ENCODE measurements around the gene TMEM30A.

Gene TMEM30A

GRCh38 chr6:75280131-75280855 lies 4.3 kb downstream of the TMEM30A start:
- DNase-seq (ENCODE audit: low read depth, low spot score) = no peak
- Histone ChIP-seq H3K4me3 (ENCODE audit: low read length) (no peak overlapping the region), H3K27ac (ENCODE audit: low read length) (no peak overlapping the region), H3K9me3 (ENCODE audit: control insufficient read depth, insufficient read depth, low read length) (no peaks in the 10 kb centered on the region), H3K4me1 (ENCODE audit: control insufficient read depth, insufficient read depth, low read length) (peaks cover 6% of the 10 kb centered on the region; the same call in 1 of the 2 replicates), H3K27me3 (ENCODE audit: control insufficient read depth, insufficient read depth, low read length) (no peaks in the 10 kb centered on the region), H3K36me3 (ENCODE audit: control insufficient read depth, insufficient read depth, low read length) (no peaks in the 10 kb centered on the region)
- WGBS (ENCODE audit: insufficient coverage, insufficient read length) = 100% methylated on average over 1 of the region's 4 CpGs

- H3K36me3 ChIP-seq (ENCODE audit: control insufficient read depth, insufficient read depth, low read length) = no peaks in the 10 kb centered on the region
- no CpG with 5 or more reads among the region's 2 CpGs for WGBS (ENCODE audit: insufficient coverage, insufficient read length)
- DNase-seq (ENCODE audit: low read depth, low spot score) = no peak
- no peak overlapping the region for H3K4me3 ChIP-seq (ENCODE audit: low read length)
- no peak overlapping the region for H3K27ac ChIP-seq (ENCODE audit: low read length)
- no peaks in the 10 kb centered on the region for H3K27me3 ChIP-seq (ENCODE audit: control insufficient read depth, insufficient read depth, low read length)
- H3K4me1 ChIP-seq (ENCODE audit: control insufficient read depth, insufficient read depth, low read length) = peaks cover 6% of the 10 kb centered on the region; the same call in 1 of the 2 replicates
- no peaks in the 10 kb centered on the region for H3K9me3 ChIP-seq (ENCODE audit: control insufficient read depth, insufficient read depth, low read length)
These were observed 5.2 kb downstream of the TMEM30A start for GRCh38 chr6:75279418-75279817.

GRCh38 chr6:75278474-75279077 lies 6.0 kb downstream of the TMEM30A start:
- no peak overlapping the region for H3K4me3 ChIP-seq (ENCODE audit: low read length)
- no peak overlapping the region for H3K27ac ChIP-seq (ENCODE audit: low read length)
- no peaks in the 10 kb centered on the region for H3K27me3 ChIP-seq (ENCODE audit: control insufficient read depth, insufficient read depth, low read length)
- DNase-seq (ENCODE audit: low read depth, low spot score) = no peak
- H3K9me3 ChIP-seq (ENCODE audit: control insufficient read depth, insufficient read depth, low read length) = no peaks in the 10 kb centered on the region
- 100% methylated on average over 1 of the region's 4 CpGs for WGBS (ENCODE audit: insufficient coverage, insufficient read length)
- H3K4me1 ChIP-seq (ENCODE audit: control insufficient read depth, insufficient read depth, low read length) = peaks cover 6% of the 10 kb centered on the region; the same call in 1 of the 2 replicates
- H3K36me3 ChIP-seq (ENCODE audit: control insufficient read depth, insufficient read depth, low read length) = no peaks in the 10 kb centered on the region

GRCh38 chr6:75275067-75275466 lies 9.5 kb downstream of the TMEM30A start:
- Histone ChIP-seq H3K4me1 (ENCODE audit: control insufficient read depth, insufficient read depth, low read length) (peaks cover 8% of the 10 kb centered on the region; the same call in 1 of the 2 replicates), H3K27ac (ENCODE audit: low read length) (no peak overlapping the region), H3K36me3 (ENCODE audit: control insufficient read depth, insufficient read depth, low read length) (no peaks in the 10 kb centered on the region), H3K9me3 (ENCODE audit: control insufficient read depth, insufficient read depth, low read length) (no peaks in the 10 kb centered on the region), H3K27me3 (ENCODE audit: control insufficient read depth, insufficient read depth, low read length) (no peaks in the 10 kb centered on the region), H3K4me3 (ENCODE audit: low read length) (no peak overlapping the region)
- no peak for DNase-seq (ENCODE audit: low read depth, low spot score)

- no CpG with 5 or more reads among the region's 4 CpGs for WGBS (ENCODE audit: insufficient coverage, insufficient read length)
These were observed 11.6 kb downstream of the TMEM30A start for GRCh38 chr6:75273009-75273408.

GRCh38 chr6:75272145-75272840 lies 12.3 kb downstream of the TMEM30A start:
- Histone ChIP-seq H3K27me3 (ENCODE audit: control insufficient read depth, insufficient read depth, low read length) (no peaks in the 10 kb centered on the region), H3K9me3 (ENCODE audit: control insufficient read depth, insufficient read depth, low read length) (no peaks in the 10 kb centered on the region), H3K36me3 (ENCODE audit: control insufficient read depth, insufficient read depth, low read length) (no peaks in the 10 kb centered on the region), H3K4me1 (ENCODE audit: control insufficient read depth, insufficient read depth, low read length) (peaks cover 8% of the 10 kb centered on the region; the same call in 1 of the 2 replicates), H3K4me3 (ENCODE audit: low read length) (no peak overlapping the region), H3K27ac (ENCODE audit: low read length) (no peak overlapping the region)
- DNase-seq (ENCODE audit: low read depth, low spot score) = no peak
- WGBS (ENCODE audit: insufficient coverage, insufficient read length) = no CpG with 5 or more reads among the region's 5 CpGs

More at GRCh38 chr6:75273009-75273408, 11.6 kb downstream of the TMEM30A start:
- no peak overlapping the region for H3K4me3 ChIP-seq (ENCODE audit: low read length)
- H3K36me3 ChIP-seq (ENCODE audit: control insufficient read depth, insufficient read depth, low read length) = no peaks in the 10 kb centered on the region
- no peaks in the 10 kb centered on the region for H3K27me3 ChIP-seq (ENCODE audit: control insufficient read depth, insufficient read depth, low read length)
- H3K9me3 ChIP-seq (ENCODE audit: control insufficient read depth, insufficient read depth, low read length) = no peaks in the 10 kb centered on the region
- no peak overlapping the region for H3K27ac ChIP-seq (ENCODE audit: low read length)
- H3K4me1 ChIP-seq (ENCODE audit: control insufficient read depth, insufficient read depth, low read length) = peaks cover 8% of the 10 kb centered on the region; the same call in 1 of the 2 replicates
- no peak for DNase-seq (ENCODE audit: low read depth, low spot score)

GRCh38 chr6:75268988-75269354 lies 15.6 kb downstream of the TMEM30A start:
- Histone ChIP-seq H3K9me3 (ENCODE audit: control insufficient read depth, insufficient read depth, low read length) (no peaks in the 10 kb centered on the region), H3K4me1 (ENCODE audit: control insufficient read depth, insufficient read depth, low read length) (peaks cover 4% of the 10 kb centered on the region; the same call in 1 of the 2 replicates), H3K27ac (ENCODE audit: low read length) (no peak overlapping the region), H3K36me3 (ENCODE audit: control insufficient read depth, insufficient read depth, low read length) (no peaks in the 10 kb centered on the region), H3K4me3 (ENCODE audit: low read length) (no peak overlapping the region), H3K27me3 (ENCODE audit: control insufficient read depth, insufficient read depth, low read length) (no peaks in the 10 kb centered on the region)
- WGBS (ENCODE audit: insufficient coverage, insufficient read length) = no CpG with 5 or more reads among the region's 4 CpGs
- no peak for DNase-seq (ENCODE audit: low read depth, low spot score)

- DNase-seq (ENCODE audit: low read depth, low spot score) = no peak
- Histone ChIP-seq H3K4me3 (ENCODE audit: low read length) (no peak overlapping the region), H3K36me3 (ENCODE audit: control insufficient read depth, insufficient read depth, low read length) (no peaks in the 10 kb centered on the region), H3K9me3 (ENCODE audit: control insufficient read depth, insufficient read depth, low read length) (no peaks in the 10 kb centered on the region), H3K27me3 (ENCODE audit: control insufficient read depth, insufficient read depth, low read length) (no peaks in the 10 kb centered on the region), H3K4me1 (ENCODE audit: control insufficient read depth, insufficient read depth, low read length) (peaks cover 4% of the 10 kb centered on the region; the same call in 1 of the 2 replicates), H3K27ac (ENCODE audit: low read length) (no peak overlapping the region)
- no CpG with 5 or more reads among the region's 5 CpGs for whole genome bisulfite sequencing (ENCODE audit: insufficient coverage, insufficient read length)
These were observed 16.2 kb downstream of the TMEM30A start for GRCh38 chr6:75268121-75268987.

- Histone ChIP-seq H3K27ac (ENCODE audit: low read length) (no peak overlapping the region), H3K27me3 (ENCODE audit: control insufficient read depth, insufficient read depth, low read length) (no peaks in the 10 kb centered on the region), H3K36me3 (ENCODE audit: control insufficient read depth, insufficient read depth, low read length) (no peaks in the 10 kb centered on the region), H3K4me1 (ENCODE audit: control insufficient read depth, insufficient read depth, low read length) (peaks cover 2% of the 10 kb centered on the region; the same call in 1 of the 2 replicates), H3K4me3 (ENCODE audit: low read length) (no peak overlapping the region), H3K9me3 (ENCODE audit: control insufficient read depth, insufficient read depth, low read length) (no peaks in the 10 kb centered on the region)
- DNase-seq (ENCODE audit: low read depth, low spot score) = no peak
- no CpG with 5 or more reads among the region's 4 CpGs for WGBS (ENCODE audit: insufficient coverage, insufficient read length)
These were observed 17.1 kb downstream of the TMEM30A start for GRCh38 chr6:75267461-75267860.
